Transverse colon (tissue), 3 donors: ENCODE results near the gene PAPOLG.

Experiments
- CTCF ChIP-seq, 5 experiments: fragments of 200-600 bp in 3 of 5; fragments of 450-650 bp in 2 of 5; sonication (generic) in 3 of 5; IDR thresholded peaks; 1 replicate in 2 of 5; 2 replicates in 3 of 5; pipeline ENCODE4 v1.5.1; 2016 to 2017; ENCODE audit warnings: antibody characterized with exemption in 5 of 5, inconsistent platforms in 3 of 5, mild to moderate bottlenecking in 2 of 5, moderate library complexity in 1 of 5
- POLR2A ChIP-seq: fragments of 450-650 bp; IDR thresholded peaks from one replicate; pipeline ENCODE4 v1.6.1; 2016; ENCODE audit warnings: antibody characterized with exemption, mild to moderate bottlenecking, moderate library complexity

- TF ChIP-seq CTCF (IDR thresholded peaks at IDR 0.05) (no peak), POLR2A (no peak)
Measured at GRCh38 chr2:60834270-60834717, 78.2 kb downstream of the PAPOLG start.
